Natural killer cell (primary cell): ENCODE results near the gene OLFML2A. TPM values are rescaled to one million over a fixed set of nuclear protein-coding genes. Genes with fewer than 3 reads are reported as not detected.

ENCODE experiments used
- ATAC-seq, 3 donors: fragments of 150-1000 bp in 2 of 3; fragments of 200-7000 bp in 1 of 3; cut with Tn5 transposase; 1 replicate in 1 of 3; 2 replicates in 2 of 3; pipeline ENCODE4 v1.10.0; 2021; ENCODE audit warnings: mild to moderate bottlenecking in 2 of 3, moderate library complexity in 2 of 3
- DNase-seq, 2 donors: peaks; one replicate each; pipeline versions ENCODE4 v3.0.0 to v3.0.0-alpha.2; 2013 to 2021; ENCODE audit warnings: mixed read lengths in 1 of 2
- H3K27ac ChIP-seq: one replicate; pipeline ENCODE4 v1.5.1; 2013; ENCODE audit warnings: mild to moderate bottlenecking, low read length
- H3K27me3 ChIP-seq: one replicate; pipeline ENCODE4 v1.6.1; 2013; ENCODE audit warnings: low read length; ENCODE audit not compliant: control insufficient read depth, insufficient read depth
- H3K36me3 ChIP-seq: one replicate; pipeline ENCODE4 v1.6.1; 2013; ENCODE audit warnings: low read length; ENCODE audit not compliant: control insufficient read depth, insufficient read depth
- H3K4me1 ChIP-seq: one replicate; pipeline ENCODE4 v1.6.1; 2013; ENCODE audit warnings: low read length; ENCODE audit not compliant: control insufficient read depth, insufficient read depth
- H3K4me3 ChIP-seq: one replicate; pipeline ENCODE4 v1.5.1; 2013; ENCODE audit warnings: low read length
- H3K9me3 ChIP-seq: one replicate; pipeline ENCODE4 v1.6.1; 2013; ENCODE audit warnings: low read length; ENCODE audit not compliant: control insufficient read depth, insufficient read depth
- H3K27ac Mint-ChIP-seq, 2 donors: one replicate each; pipeline ENCODE4 v1.8.0; 2022; ENCODE audit warnings: mild to moderate bottlenecking in 2 of 2, mixed read lengths in 2 of 2, moderate library complexity in 1 of 2
- H3K27me3 Mint-ChIP-seq, 2 donors: one replicate each; pipeline ENCODE4 v1.8.0; 2022; ENCODE audit warnings: low read depth in 2 of 2, mixed read lengths in 2 of 2
- H3K36me3 Mint-ChIP-seq: one replicate; pipeline ENCODE4 v1.8.0; 2022; ENCODE audit warnings: mixed read lengths
- H3K4me1 Mint-ChIP-seq, 2 donors: one replicate each; pipeline ENCODE4 v1.8.0; 2022; ENCODE audit warnings: mixed read lengths in 2 of 2
- H3K4me3 Mint-ChIP-seq: one replicate; pipeline ENCODE4 v1.8.0; 2022; ENCODE audit warnings: mild to moderate bottlenecking, moderate library complexity, mixed read lengths
- H3K9me3 Mint-ChIP-seq, 2 donors: one replicate each; pipeline ENCODE4 v1.8.0; 2022; ENCODE audit warnings: mixed read lengths in 2 of 2
- CTCF ChIP-seq: fragments of 200-600 bp; IDR thresholded peaks from one replicate; pipeline ENCODE4 v1.8.0; 2022; ENCODE audit warnings: antibody characterized with exemption
- WGBS: methylation state at CpG from one replicate; pipeline ENCODE4 v1.1.7; 2013; ENCODE audit warnings: missing lambda C conversion rate; ENCODE audit not compliant: insufficient coverage; 5-methylcytosine and 5-hydroxymethylcytosine counted together
- intact Hi-C: fragments of 100-400 bp; cut with micrococcal nuclease; formaldehyde crosslinking; loops from one replicate; pipeline ENCODE4 v1.14.2; 2022
- total RNA-seq, 4 donors: library from RNA; stranded (reverse); fragments of 120-200 nt in 1 of 4; gene quantifications; one replicate each; pipeline versions ENCODE4 v1.2.3 to v1.2.4, GENCODE V29; 2013 to 2022

Gene OLFML2A
- total RNA-seq, 3 donors from 2014 or later (not counting 1 experiment from before 2014, with no cell fraction given) = not detected

DNA sequence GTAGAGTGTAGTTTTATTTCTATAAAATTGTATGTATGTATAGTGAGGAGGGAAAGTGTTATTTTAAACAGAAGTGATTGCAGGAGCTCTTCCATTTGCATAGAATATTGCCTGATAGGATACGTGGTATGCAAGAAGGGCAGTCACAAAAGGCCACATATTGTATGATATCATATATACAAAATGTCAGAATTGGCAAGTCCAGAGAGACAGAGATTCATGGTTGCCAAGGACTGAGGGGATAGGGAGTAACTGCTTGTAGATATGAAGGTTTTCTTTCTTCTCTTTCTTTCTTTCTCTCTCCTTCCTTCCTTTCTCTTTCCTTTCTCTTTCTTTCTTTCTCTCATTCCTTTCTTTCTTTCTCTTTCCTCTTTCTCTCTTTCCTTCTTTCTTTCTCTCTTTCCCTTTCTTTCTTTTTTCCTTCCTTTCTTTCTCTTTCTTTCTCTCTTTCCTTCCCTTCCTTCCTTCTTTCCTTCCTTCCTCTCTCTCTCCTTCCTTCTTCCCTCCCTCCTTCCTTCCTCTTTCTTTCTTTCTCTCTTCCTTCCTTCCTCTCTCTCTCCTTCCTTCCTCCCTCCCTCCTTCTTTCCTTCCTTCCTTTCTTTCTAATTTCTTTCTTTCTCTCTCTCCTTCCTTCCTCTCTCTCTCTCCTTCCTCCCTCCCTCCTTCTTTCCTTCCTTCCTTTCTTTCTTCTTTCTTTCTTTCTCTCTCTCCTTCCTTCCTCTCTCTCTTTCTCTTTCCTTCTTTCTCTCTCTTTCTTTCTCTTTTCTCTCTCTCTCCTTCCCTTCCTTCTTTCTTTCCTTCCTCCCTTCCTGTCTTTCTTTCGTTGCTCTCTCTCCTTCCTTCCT is 51.8 kb downstream of the OLFML2A start:
- intact Hi-C loops = no loop called here
- Mint-ChIP-seq H3K27ac (no peak overlapping the region), H3K27me3 (peaks cover 0 to 3% of the 10 kb centered on the region in 2 donors), H3K36me3 (no peaks in the 10 kb centered on the region), H3K4me1 (no peaks in the 10 kb centered on the region), H3K9me3 (no peaks in the 10 kb centered on the region), H3K4me3 (no peak overlapping the region)
- Histone ChIP-seq H3K27me3 (no peaks in the 10 kb centered on the region), H3K4me3 (no peak overlapping the region), H3K27ac (no peak overlapping the region), H3K9me3 (no peaks in the 10 kb centered on the region), H3K36me3 (no peaks in the 10 kb centered on the region), H3K4me1 (no peaks in the 10 kb centered on the region)
- ATAC-seq = no peak
- WGBS = 40% methylated on average over 2 of the region's 2 CpGs
- no peak for TF ChIP-seq CTCF
- no peak for DNase-seq

GRCh38 chr9:124829334-124829669 is 52.4 kb downstream of the OLFML2A start:
- intact Hi-C loops = no loop called here
- peaks cover 0 to 3% of the 10 kb centered on the region in 2 donors for H3K27me3 Mint-ChIP-seq
- no peak overlapping the region for H3K4me3 Mint-ChIP-seq
- H3K36me3 Mint-ChIP-seq = no peaks in the 10 kb centered on the region
- Histone ChIP-seq H3K27ac (no peak overlapping the region), H3K9me3 (no peaks in the 10 kb centered on the region), H3K4me1 (no peaks in the 10 kb centered on the region), H3K4me3 (no peak overlapping the region), H3K36me3 (no peaks in the 10 kb centered on the region), H3K27me3 (no peaks in the 10 kb centered on the region)
- DNase-seq (no peak), ATAC-seq (no peak)
- H3K27ac Mint-ChIP-seq = no peak overlapping the region
- H3K4me1 Mint-ChIP-seq = no peaks in the 10 kb centered on the region
- 74% methylated on average over 5 of the region's 5 CpGs for WGBS
- TF ChIP-seq CTCF = no peak
- H3K9me3 Mint-ChIP-seq = no peaks in the 10 kb centered on the region

DNA sequence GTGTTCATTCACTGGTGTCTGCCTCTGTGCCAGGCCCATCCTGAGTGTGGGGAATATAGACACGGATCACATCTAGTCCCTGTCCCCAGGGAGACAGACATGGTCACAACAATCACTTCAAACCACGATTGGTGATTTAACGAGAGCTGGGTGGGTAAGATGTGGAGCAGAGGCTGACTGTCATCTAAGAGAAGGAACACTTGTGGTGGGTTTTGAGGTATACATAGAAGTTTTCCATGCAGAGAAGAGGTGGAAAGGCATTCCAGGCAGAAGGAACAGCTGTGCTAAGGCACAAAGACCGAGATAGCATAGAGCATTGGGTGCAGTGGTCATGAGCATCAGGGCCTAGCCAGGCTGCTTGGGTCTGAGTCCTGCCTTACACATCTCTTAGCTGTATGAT is 53.7 kb downstream of the OLFML2A start:
- Mint-ChIP-seq H3K27me3 (peaks cover 0 to 3% of the 10 kb centered on the region in 2 donors), H3K36me3 (no peaks in the 10 kb centered on the region), H3K27ac (no peak overlapping the region), H3K4me1 (no peaks in the 10 kb centered on the region), H3K4me3 (no peak overlapping the region), H3K9me3 (no peaks in the 10 kb centered on the region)
- H3K27me3 ChIP-seq = no peaks in the 10 kb centered on the region
- no peaks in the 10 kb centered on the region for H3K4me1 ChIP-seq
- 61% methylated on average over 4 of the region's 4 CpGs for WGBS
- intact Hi-C loops = loop anchor here (10.0 kb wide), 1 partner anchor 64 kb away; no protein-coding TSS in a partner anchor
- H3K36me3 ChIP-seq = no peaks in the 10 kb centered on the region
- ATAC-seq (no peak), DNase-seq (no peak)
- no peak overlapping the region for H3K27ac ChIP-seq
- no peaks in the 10 kb centered on the region for H3K9me3 ChIP-seq
- no peak for TF ChIP-seq CTCF
- H3K4me3 ChIP-seq = no peak overlapping the region
